HepG2 (cell line): Measurements from ENCODE around the gene BBS1. TPM values are rescaled to one million over a fixed set of nuclear protein-coding genes. Genes with fewer than 3 reads are reported as not detected.

Experiments used
- AHR ChIP-seq: IDR thresholded peaks from 2 replicates; pipeline ENCODE4 v1.6.1; 2018; ENCODE audit warnings: missing genetic modification reagents, missing compliant biosample characterization
- KLF12 ChIP-seq: sonication (generic); formaldehyde crosslinking; IDR thresholded peaks from 2 replicates; pipeline ENCODE4 v1.4.0; 2020; ENCODE audit warnings: missing genetic modification reagents, borderline replicate concordance
- TCF7 ChIP-seq: sonication (generic); IDR thresholded peaks from 2 replicates; pipeline ENCODE4 v1.6.1; 2016; ENCODE audit warnings: antibody characterized with exemption, low read depth
- polyA plus RNA-seq, 8 experiments: library from polyadenylated mRNA; depleted of rRNA in 3 of 8; stranded (reverse) in 7 of 8; unstranded in 1 of 8; fragments of >200 nt; fragmentation: Illumina TruSeq in 4 of 8; extraction: Trizol in 4 of 8; gene quantifications; 2 replicates each; pipeline versions ENCODE4 v1.2.1 to v1.2.3, GENCODE V29; 2011 to 2016; ENCODE audit warnings: low read depth in 4 of 8, missing spikeins in 1 of 8, mixed read lengths in 1 of 8; ENCODE audit not compliant: insufficient read depth in 1 of 8
- total RNA-seq, 5 experiments: library from RNA; depleted of rRNA; stranded (reverse); fragments of >200 nt; fragmentation: Illumina TruSeq; extraction: Trizol; gene quantifications; 2 replicates each; pipeline ENCODE4 v1.2.3, GENCODE V29; 2016; ENCODE audit warnings: low read depth in 1 of 5
- TF ChIP-seq, protein P1 (sequence below): sonication (generic); formaldehyde crosslinking; IDR thresholded peaks from 2 replicates; pipeline ENCODE4 v1.4.0; 2020; ENCODE audit warnings: missing genetic modification reagents
- TF ChIP-seq, protein P2 (sequence below), 2 experiments: fragments of 450-650 bp in 1 of 2; sonication (generic) in 1 of 2; formaldehyde crosslinking in 1 of 2; IDR thresholded peaks; 2 replicates each; pipeline versions ENCODE4 v1.6.1 to v1.8.0; 2016 to 2022; ENCODE audit warnings: antibody characterized with exemption in 1 of 2, mild to moderate bottlenecking in 1 of 2, missing genetic modification reagents in 1 of 2
- TF ChIP-seq, protein P3 (sequence below): sonication (generic); formaldehyde crosslinking; conservative IDR thresholded peaks from 2 replicates; pipeline ENCODE4 v1.4.0; 2020; ENCODE audit warnings: mild to moderate bottlenecking, missing genetic modification reagents, moderate library complexity

BBS1 gene
- total and polyA plus RNA-seq, 2 of the 13 experiments (the other 11 are each of a cell fraction or from before 2014, with no cell fraction given): 11.7 to 14.1 TPM

DNA sequence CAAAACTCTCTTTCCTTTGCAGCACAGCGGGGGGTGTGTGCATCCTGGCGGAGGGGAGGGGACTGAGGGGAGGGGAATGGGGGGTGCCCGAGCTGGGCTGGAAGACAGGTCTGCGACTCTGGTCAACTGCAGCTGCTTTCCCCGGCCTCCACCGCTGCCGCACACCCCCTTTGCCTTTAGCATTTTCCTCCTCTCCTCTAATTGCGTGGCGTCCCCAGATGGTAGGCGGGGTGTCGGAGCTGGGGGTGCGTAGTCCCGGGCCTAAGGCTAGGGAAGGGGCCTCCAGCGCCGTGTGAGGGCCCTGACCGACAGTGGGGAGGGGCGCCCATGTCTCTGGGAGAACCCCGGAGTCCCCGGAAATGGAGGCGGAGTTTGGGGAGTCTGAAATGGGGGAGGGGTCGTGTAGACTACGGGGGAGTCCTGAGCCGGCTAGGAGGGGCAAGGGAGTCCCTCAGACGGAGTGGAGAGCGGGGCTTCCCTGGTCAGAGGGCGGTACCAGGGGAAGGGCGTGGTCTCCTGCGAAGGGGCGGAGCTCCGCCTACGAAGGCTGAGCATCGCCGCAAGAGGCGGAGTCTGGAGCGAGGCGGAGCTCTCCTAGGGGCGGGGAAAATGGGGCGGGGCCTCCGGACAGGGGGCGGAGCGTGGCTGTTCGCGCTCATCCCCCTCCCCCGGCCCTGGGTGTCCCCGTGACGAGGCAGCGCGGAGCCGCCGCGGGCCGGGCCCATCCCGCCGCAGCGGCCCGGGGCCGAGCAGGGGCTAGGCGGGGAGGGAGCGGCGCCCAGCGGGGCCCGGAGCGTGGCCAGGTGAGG, 44.0 kb upstream of the BBS1 start, which contains the start of gene PELI3 (continued):
- no peak for TF ChIP-seq AHR (CRISPR knock-in tag)
- TF ChIP-seq, protein P1, sequence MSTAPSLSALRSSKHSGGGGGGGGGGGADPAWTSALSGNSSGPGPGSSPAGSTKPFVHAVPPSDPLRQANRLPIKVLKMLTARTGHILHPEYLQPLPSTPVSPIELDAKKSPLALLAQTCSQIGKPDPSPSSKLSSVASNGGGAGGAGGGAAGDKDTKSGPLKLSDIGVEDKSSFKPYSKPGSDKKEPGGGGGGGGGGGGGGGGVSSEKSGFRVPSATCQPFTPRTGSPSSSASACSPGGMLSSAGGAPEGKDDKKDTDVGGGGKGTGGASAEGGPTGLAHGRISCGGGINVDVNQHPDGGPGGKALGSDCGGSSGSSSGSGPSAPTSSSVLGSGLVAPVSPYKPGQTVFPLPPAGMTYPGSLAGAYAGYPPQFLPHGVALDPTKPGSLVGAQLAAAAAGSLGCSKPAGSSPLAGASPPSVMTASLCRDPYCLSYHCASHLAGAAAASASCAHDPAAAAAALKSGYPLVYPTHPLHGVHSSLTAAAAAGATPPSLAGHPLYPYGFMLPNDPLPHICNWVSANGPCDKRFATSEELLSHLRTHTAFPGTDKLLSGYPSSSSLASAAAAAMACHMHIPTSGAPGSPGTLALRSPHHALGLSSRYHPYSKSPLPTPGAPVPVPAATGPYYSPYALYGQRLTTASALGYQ (CRISPR knock-in tag): no peak
- TF ChIP-seq TCF7: no peak
- TF ChIP-seq, protein P2, sequence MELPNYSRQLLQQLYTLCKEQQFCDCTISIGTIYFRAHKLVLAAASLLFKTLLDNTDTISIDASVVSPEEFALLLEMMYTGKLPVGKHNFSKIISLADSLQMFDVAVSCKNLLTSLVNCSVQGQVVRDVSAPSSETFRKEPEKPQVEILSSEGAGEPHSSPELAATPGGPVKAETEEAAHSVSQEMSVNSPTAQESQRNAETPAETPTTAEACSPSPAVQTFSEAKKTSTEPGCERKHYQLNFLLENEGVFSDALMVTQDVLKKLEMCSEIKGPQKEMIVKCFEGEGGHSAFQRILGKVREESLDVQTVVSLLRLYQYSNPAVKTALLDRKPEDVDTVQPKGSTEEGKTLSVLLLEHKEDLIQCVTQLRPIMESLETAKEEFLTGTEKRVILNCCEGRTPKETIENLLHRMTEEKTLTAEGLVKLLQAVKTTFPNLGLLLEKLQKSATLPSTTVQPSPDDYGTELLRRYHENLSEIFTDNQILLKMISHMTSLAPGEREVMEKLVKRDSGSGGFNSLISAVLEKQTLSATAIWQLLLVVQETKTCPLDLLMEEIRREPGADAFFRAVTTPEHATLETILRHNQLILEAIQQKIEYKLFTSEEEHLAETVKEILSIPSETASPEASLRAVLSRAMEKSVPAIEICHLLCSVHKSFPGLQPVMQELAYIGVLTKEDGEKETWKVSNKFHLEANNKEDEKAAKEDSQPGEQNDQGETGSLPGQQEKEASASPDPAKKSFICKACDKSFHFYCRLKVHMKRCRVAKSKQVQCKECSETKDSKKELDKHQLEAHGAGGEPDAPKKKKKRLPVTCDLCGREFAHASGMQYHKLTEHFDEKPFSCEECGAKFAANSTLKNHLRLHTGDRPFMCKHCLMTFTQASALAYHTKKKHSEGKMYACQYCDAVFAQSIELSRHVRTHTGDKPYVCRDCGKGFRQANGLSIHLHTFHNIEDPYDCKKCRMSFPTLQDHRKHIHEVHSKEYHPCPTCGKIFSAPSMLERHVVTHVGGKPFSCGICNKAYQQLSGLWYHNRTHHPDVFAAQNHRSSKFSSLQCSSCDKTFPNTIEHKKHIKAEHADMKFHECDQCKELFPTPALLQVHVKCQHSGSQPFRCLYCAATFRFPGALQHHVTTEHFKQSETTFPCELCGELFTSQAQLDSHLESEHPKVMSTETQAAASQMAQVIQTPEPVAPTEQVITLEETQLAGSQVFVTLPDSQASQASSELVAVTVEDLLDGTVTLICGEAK (IDR thresholded peaks at IDR 0.05): no peak
- TF ChIP-seq, protein P2 (CRISPR knock-in tag; IDR thresholded peaks at IDR 0.05): no peak
- TF ChIP-seq KLF12 (CRISPR knock-in tag): no peak
- TF ChIP-seq, protein P3, sequence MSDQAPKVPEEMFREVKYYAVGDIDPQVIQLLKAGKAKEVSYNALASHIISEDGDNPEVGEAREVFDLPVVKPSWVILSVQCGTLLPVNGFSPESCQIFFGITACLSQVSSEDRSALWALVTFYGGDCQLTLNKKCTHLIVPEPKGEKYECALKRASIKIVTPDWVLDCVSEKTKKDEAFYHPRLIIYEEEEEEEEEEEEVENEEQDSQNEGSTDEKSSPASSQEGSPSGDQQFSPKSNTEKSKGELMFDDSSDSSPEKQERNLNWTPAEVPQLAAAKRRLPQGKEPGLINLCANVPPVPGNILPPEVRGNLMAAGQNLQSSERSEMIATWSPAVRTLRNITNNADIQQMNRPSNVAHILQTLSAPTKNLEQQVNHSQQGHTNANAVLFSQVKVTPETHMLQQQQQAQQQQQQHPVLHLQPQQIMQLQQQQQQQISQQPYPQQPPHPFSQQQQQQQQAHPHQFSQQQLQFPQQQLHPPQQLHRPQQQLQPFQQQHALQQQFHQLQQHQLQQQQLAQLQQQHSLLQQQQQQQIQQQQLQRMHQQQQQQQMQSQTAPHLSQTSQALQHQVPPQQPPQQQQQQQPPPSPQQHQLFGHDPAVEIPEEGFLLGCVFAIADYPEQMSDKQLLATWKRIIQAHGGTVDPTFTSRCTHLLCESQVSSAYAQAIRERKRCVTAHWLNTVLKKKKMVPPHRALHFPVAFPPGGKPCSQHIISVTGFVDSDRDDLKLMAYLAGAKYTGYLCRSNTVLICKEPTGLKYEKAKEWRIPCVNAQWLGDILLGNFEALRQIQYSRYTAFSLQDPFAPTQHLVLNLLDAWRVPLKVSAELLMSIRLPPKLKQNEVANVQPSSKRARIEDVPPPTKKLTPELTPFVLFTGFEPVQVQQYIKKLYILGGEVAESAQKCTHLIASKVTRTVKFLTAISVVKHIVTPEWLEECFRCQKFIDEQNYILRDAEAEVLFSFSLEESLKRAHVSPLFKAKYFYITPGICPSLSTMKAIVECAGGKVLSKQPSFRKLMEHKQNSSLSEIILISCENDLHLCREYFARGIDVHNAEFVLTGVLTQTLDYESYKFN: 0 out of 2 replicates have a peak, but pooled peaks have one; percentile 22
